PC-9 (cell line): ENCODE results near the gene SIPA1. TPM values are rescaled to one million over a fixed set of nuclear protein-coding genes. Genes with fewer than 3 reads are reported as not detected.

ENCODE experiments used
- BruUV-seq: library from RNA; stranded (reverse); fragments of 400-500 nt; replicated peaks from 2 replicates; lab custom pipeline; 2021; lab: Mats Ljungman, UMichigan
- CTCF ChIA-PET: fragments of 300-600 bp; sonication (Branson Sonifier 250); formaldehyde crosslinking; loops from one replicate; lab custom pipeline; 2022; ENCODE audit warnings: antibody characterized with exemption; lab: Charles Lee
- POLR2A ChIA-PET: fragments of 300-600 bp; sonication (Branson Sonifier 250); formaldehyde crosslinking; loops from one replicate; lab custom pipeline; 2022; ENCODE audit warnings: antibody characterized with exemption; ENCODE audit not compliant: unreplicated experiment; lab: Charles Lee
- DNase-seq, 2 experiments: peaks; one replicate each; pipeline versions ENCODE4 v3.0.0 to v3.0.0-alpha.2; 2015 to 2022; ENCODE audit warnings: mixed read lengths in 1 of 2
- H2AFZ ChIP-seq: fragments of 200-600 bp; sonication (generic); 2 replicates; pipeline ENCODE4 v1.8.1; 2017; ENCODE audit warnings: antibody characterized with exemption
- H3F3A ChIP-seq: fragments of 200-600 bp; sonication (generic); 2 replicates; pipeline ENCODE4 v1.8.1; 2017; ENCODE audit warnings: antibody characterized with exemption, mild to moderate bottlenecking, low read depth; ENCODE audit not compliant: insufficient read depth
- H3K27ac ChIP-seq: fragments of 200-600 bp; sonication (generic); 2 replicates; pipeline ENCODE4 v1.6.1; 2016; ENCODE audit warnings: mixed run types
- H3K27me3 ChIP-seq: fragments of 200-600 bp; sonication (generic); 2 replicates; pipeline ENCODE4 v1.6.1; 2016; ENCODE audit warnings: low read depth, mixed run types; ENCODE audit not compliant: insufficient read depth
- H3K36me3 ChIP-seq: fragments of 200-600 bp; sonication (generic); 2 replicates; pipeline ENCODE4 v1.6.1; 2016; ENCODE audit warnings: low read depth, mixed run types
- H3K4me1 ChIP-seq: fragments of 200-600 bp; sonication (generic); replicated peaks from 2 replicates; pipeline ENCODE4 v1.6.1; 2016; ENCODE audit warnings: mixed run types; ENCODE audit not compliant: insufficient read depth
- H3K4me2 ChIP-seq: fragments of 200-600 bp; sonication (generic); 2 replicates; pipeline ENCODE4 v1.6.1; 2017; ENCODE audit warnings: mixed run types
- H3K4me3 ChIP-seq: fragments of 200-600 bp; sonication (generic); 2 replicates; pipeline ENCODE4 v1.6.1; 2016; ENCODE audit warnings: mixed run types
- H3K79me2 ChIP-seq: fragments of 200-600 bp; sonication (generic); 2 replicates; pipeline ENCODE4 v1.6.1; 2017; ENCODE audit warnings: low read depth, mixed run types
- H3K9me2 ChIP-seq: fragments of 200-600 bp; sonication (generic); 2 replicates; pipeline ENCODE4 v1.8.1; 2017; ENCODE audit warnings: mild to moderate bottlenecking; ENCODE audit not compliant: insufficient read depth
- H3K9me3 ChIP-seq: fragments of 200-600 bp; sonication (generic); 2 replicates; pipeline ENCODE4 v1.8.1; 2016; ENCODE audit warnings: low read depth; ENCODE audit not compliant: insufficient read depth
- H4K20me1 ChIP-seq: fragments of 200-600 bp; sonication (generic); 2 replicates; pipeline ENCODE4 v1.8.1; 2017; ENCODE audit not compliant: insufficient read depth
- CTCF ChIP-seq: fragments of 200-600 bp; sonication (generic); conservative IDR thresholded peaks from 2 replicates; pipeline ENCODE4 v1.6.1; 2017; ENCODE audit warnings: mixed run types, antibody characterized with exemption, mild to moderate bottlenecking, moderate library complexity
- EZH2 ChIP-seq: fragments of 200-600 bp; sonication (generic); IDR thresholded peaks from 2 replicates; pipeline ENCODE4 v1.8.0; 2017; ENCODE audit warnings: antibody characterized with exemption, low read depth
- intact Hi-C: fragments of 100-400 bp; cut with micrococcal nuclease; formaldehyde crosslinking; loops from one replicate; pipeline ENCODE4 v1.10.0; 2022; ENCODE audit not compliant: unreplicated experiment
- microRNA-seq: library from miRNA; unstranded; fragments of <30 nt; microRNA quantifications from one replicate; pipeline ENCODE4 v1.2.0, GENCODE V29; 2021; ENCODE audit warnings: borderline number of aligned reads, borderline replicate concordance
- total RNA-seq: library from RNA; stranded (reverse); gene quantifications from 2 replicates; pipeline ENCODE4 v1.2.3, GENCODE V29; 2021

The SIPA1 gene
- total RNA-seq, 1 experiment from 2014 or later, result 65.6 TPM

- H3K9me3 ChIP-seq, result no peaks in the 10 kb centered on the region
- H3K4me3 ChIP-seq, result no peak overlapping the region
- intact Hi-C loops, result no loop called here
Measured at GRCh38 chr11:65699306-65699705, 61.4 kb downstream of the SIPA1 start.

GRCh38 chr11:65700399-65700798 lies 62.5 kb downstream of the SIPA1 start:
- Histone ChIP-seq H3K27ac (no peak overlapping the region), H3K9me2 (no peaks in the 10 kb centered on the region), H3K4me1 (no peaks in the 10 kb centered on the region), H3F3A (peaks cover 6% of the 10 kb centered on the region; the same call in 1 of the 2 replicates), H3K9me3 (no peaks in the 10 kb centered on the region), H4K20me1 (no peaks in the 10 kb centered on the region), H3K4me3 (no peak overlapping the region), H3K36me3 (no peaks in the 10 kb centered on the region), H3K79me2 (no peaks in the 10 kb centered on the region), H3K27me3 (peaks cover 26% of the 10 kb centered on the region; the same call in 1 of the 2 replicates), H2AFZ (no peak overlapping the region), H3K4me2 (no peak overlapping the region)
- POLR2A ChIA-PET, result interaction anchor here (0.6 kb wide), 1 partner anchor 268 kb away, joined by 18 read pairs; no protein-coding TSS in a partner anchor
- BruUV-seq, result no TSS peak
- intact Hi-C loops, result no loop called here
- TF ChIP-seq EZH2 (no peak), CTCF (no peak)
- CTCF ChIA-PET, result interaction anchor here (0.7 kb wide), 1 partner anchor 11 kb away, joined by 4 read pairs; no protein-coding TSS in a partner anchor
- DNase-seq, result no peak

More at GRCh38 chr11:65699306-65699705, 61.4 kb downstream of the SIPA1 start:
- BruUV-seq, result no TSS peak
- Histone ChIP-seq H3K4me1 (no peaks in the 10 kb centered on the region), H3K9me2 (no peaks in the 10 kb centered on the region), H3K27ac (no peak overlapping the region), H3K4me2 (no peak overlapping the region), H3K79me2 (no peaks in the 10 kb centered on the region), H3K27me3 (peaks cover 26% of the 10 kb centered on the region; the same call in 1 of the 2 replicates), H3F3A (peaks cover 6% of the 10 kb centered on the region; the same call in 1 of the 2 replicates), H2AFZ (no peak overlapping the region), H4K20me1 (no peaks in the 10 kb centered on the region), H3K36me3 (no peaks in the 10 kb centered on the region)
- DNase-seq, result no peak
- ChIA-PET POLR2A (interaction anchor here (0.5 kb wide), 1 partner anchor 106 kb away, joined by 3 read pairs; no protein-coding TSS in a partner anchor), CTCF (no interaction called here)
- TF ChIP-seq EZH2 (no peak), CTCF (no peak)

Small RNAs within 50 kb of the gene (microRNA-seq; reads per million reads assigned to microRNA genes)
- gene MIR4489 (not detected), gene MIR4690 (not detected)

Other genes starting within 250 kb of the SIPA1 start
- gene NEAT1, start 215.3 kb upstream of the SIPA1 start, total RNA-seq, result 825 and 938 TPM in 2 replicates
- 6,494 and 7,852 TPM in 2 replicates for gene MALAT1, start 139.1 kb upstream of the SIPA1 start, total RNA-seq
- 106 and 135 TPM in 2 replicates for gene SCYL1, start 113.0 kb upstream of the SIPA1 start, total RNA-seq
- 455 and 553 TPM in 2 replicates for gene LTBP3, start 79.7 kb upstream of the SIPA1 start, total RNA-seq
- 51.4 and 53.5 TPM in 2 replicates for gene ZNRD2, start 67.6 kb upstream of the SIPA1 start, total RNA-seq
- gene FAM89B, start 65.6 kb upstream of the SIPA1 start, total RNA-seq, result 51.7 and 53.3 TPM in 2 replicates
- 123 and 170 TPM in 2 replicates for gene EHBP1L1, start 62.0 kb upstream of the SIPA1 start, total RNA-seq
- gene KCNK7, start 42.3 kb upstream of the SIPA1 start, total RNA-seq, result 2.1 TPM in 1 of 2 replicates, not detected in the other
- gene MAP3K11, start 23.9 kb upstream of the SIPA1 start, total RNA-seq, result 87.2 and 90.3 TPM in 2 replicates
- 76.9 and 85.9 TPM in 2 replicates for gene PCNX3, start 22.3 kb upstream of the SIPA1 start, total RNA-seq
- gene RELA, start 24.8 kb downstream of the SIPA1 start, total RNA-seq, result 59.5 and 86.8 TPM in 2 replicates
- 49.6 and 57.1 TPM in 2 replicates for gene KAT5, start 74.2 kb downstream of the SIPA1 start, total RNA-seq
- gene RNASEH2C, start 82.7 kb downstream of the SIPA1 start, total RNA-seq, result 31.8 and 42.4 TPM in 2 replicates
- gene AP5B1, start 142.9 kb downstream of the SIPA1 start, total RNA-seq, result 20.8 and 28.0 TPM in 2 replicates
- 10.2 and 10.5 TPM in 2 replicates for gene OVOL1, start 149.0 kb downstream of the SIPA1 start, total RNA-seq
- not detected in 2 replicates for gene SNX32, start 195.9 kb downstream of the SIPA1 start, total RNA-seq
- 1,598 and 1,798 TPM in 2 replicates for gene CFL1, start 220.1 kb downstream of the SIPA1 start, total RNA-seq
- 62.7 and 64.2 TPM in 2 replicates for gene MUS81, start 222.3 kb downstream of the SIPA1 start, total RNA-seq
- 18.1 and 32.3 TPM in 2 replicates for gene EFEMP2, start 234.7 kb downstream of the SIPA1 start, total RNA-seq
- gene CTSW, start 241.7 kb downstream of the SIPA1 start, total RNA-seq, result not detected in 2 replicates